Stomach (tissue), 4 donors: ENCODE measurements around the gene FRMD5.

Experiments used
- EP300 ChIP-seq: sonication (generic); formaldehyde crosslinking; IDR thresholded peaks from one replicate; pipeline ENCODE4 v1.6.1; 2017; ENCODE audit warnings: antibody characterized with exemption
- POLR2A ChIP-seq, 4 donors: fragments of 450-650 bp; IDR thresholded peaks; one replicate each; pipeline ENCODE4 v1.6.1; 2016; ENCODE audit warnings: antibody characterized with exemption in 4 of 4, control low read depth in 2 of 4, mild to moderate bottlenecking in 1 of 4, moderate library complexity in 1 of 4
- POLR2AphosphoS5 ChIP-seq, 3 donors: sonication (generic); formaldehyde crosslinking; IDR thresholded peaks; one replicate each; pipeline ENCODE4 v1.6.1; 2016; ENCODE audit warnings: antibody characterized with exemption in 3 of 3
- TF ChIP-seq, protein P1 (sequence below), 7 experiments: fragments of 450-650 bp in 4 of 7; fragments of 200-600 bp in 3 of 7; sonication (generic) in 3 of 7; IDR thresholded peaks; one replicate each; pipeline ENCODE4 v1.5.1; 2016 to 2019; ENCODE audit warnings: antibody characterized with exemption in 7 of 7, control low read depth in 2 of 7, mild to moderate bottlenecking in 1 of 7

DNA sequence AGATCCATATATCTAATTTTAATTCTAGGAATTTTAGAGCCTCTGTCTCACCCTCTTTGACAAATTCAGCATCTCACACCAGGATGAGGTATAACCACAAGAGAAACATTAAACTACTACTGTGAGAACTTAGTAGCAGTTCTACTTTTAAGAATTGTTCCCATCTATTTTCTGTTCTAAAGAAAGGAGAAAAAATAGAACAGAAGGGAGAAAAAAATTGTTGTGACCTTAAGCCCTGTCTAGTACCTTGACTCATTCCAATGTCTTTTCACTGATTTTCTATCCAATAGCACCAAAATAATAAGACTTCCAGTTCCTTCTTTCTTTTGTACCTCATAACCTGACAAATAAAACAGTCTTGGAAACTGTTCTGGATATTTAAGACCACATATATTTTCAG lies 37.0 kb downstream of the FRMD5 start:
- TF ChIP-seq, protein P1, sequence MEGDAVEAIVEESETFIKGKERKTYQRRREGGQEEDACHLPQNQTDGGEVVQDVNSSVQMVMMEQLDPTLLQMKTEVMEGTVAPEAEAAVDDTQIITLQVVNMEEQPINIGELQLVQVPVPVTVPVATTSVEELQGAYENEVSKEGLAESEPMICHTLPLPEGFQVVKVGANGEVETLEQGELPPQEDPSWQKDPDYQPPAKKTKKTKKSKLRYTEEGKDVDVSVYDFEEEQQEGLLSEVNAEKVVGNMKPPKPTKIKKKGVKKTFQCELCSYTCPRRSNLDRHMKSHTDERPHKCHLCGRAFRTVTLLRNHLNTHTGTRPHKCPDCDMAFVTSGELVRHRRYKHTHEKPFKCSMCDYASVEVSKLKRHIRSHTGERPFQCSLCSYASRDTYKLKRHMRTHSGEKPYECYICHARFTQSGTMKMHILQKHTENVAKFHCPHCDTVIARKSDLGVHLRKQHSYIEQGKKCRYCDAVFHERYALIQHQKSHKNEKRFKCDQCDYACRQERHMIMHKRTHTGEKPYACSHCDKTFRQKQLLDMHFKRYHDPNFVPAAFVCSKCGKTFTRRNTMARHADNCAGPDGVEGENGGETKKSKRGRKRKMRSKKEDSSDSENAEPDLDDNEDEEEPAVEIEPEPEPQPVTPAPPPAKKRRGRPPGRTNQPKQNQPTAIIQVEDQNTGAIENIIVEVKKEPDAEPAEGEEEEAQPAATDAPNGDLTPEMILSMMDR (IDR thresholded peaks at IDR 0.05): no peak
- TF ChIP-seq POLR2A (IDR thresholded peaks at IDR 0.05) (no peak), POLR2AphosphoS5 (IDR thresholded peaks at IDR 0.05) (no peak), EP300 (no peak)
